Nasal cavity respiratory epithelium epithelial cell of viscerocranial mucosa (primary cell): Measurements from ENCODE around the gene PFKFB4. TPM values are rescaled to one million over a fixed set of nuclear protein-coding genes. Genes with fewer than 3 reads are reported as not detected.

ENCODE experiments used
- total RNA-seq: library from RNA; depleted of rRNA; stranded (reverse); fragments of >200 nt; gene quantifications from 2 replicates; pipeline ENCODE4 v1.2.3, GENCODE V29; 2014

PFKFB4 gene
- 4.4 and 15.7 TPM in 2 replicates for total RNA-seq

DNA sequence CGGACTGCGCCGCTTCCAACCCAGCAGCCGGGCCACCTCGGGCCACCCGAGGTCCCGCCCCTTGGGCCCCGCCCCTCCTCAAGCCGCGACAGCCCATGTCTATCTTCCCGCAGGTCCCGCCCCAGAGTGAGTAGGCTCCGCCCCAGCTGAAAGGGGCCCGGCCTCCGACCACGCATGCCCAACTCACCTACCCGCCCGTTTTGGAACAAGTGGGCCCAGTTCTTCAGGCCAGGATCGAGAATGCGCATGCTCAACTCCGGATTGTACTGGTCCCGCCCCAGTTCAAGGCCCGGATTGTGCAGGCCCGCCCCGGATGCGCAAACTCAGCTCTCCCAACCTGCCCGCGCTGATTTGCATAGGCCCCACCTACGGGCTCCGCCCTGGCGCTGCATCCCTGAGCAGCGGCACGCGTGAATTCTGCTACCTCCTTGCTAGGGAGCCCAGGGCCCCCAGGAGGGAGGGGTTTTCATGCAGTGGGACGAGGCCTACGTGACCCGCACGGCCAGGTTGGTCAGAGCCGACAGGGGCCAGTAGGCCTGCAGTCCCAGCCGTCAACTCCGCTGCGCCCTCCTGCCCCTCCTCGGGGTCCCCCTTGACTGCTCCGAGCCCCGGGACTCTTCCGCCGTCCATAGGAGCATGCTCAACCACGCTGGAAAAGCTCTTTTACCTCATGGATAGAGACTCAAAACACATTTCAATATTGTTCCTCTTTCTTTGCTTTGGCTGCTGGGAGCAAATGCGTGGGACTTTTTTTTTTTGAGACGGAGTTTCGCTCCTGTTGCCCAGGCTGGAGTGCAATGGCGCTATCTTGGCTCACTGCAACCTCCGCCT lies at the start of gene PFKFB4:
Gene PFKFB4 (minus strand): TSS at position 8 of the 831 bp plus-strand sequence. CDS start 26 bp downstream, outside the sequence.

DNA sequence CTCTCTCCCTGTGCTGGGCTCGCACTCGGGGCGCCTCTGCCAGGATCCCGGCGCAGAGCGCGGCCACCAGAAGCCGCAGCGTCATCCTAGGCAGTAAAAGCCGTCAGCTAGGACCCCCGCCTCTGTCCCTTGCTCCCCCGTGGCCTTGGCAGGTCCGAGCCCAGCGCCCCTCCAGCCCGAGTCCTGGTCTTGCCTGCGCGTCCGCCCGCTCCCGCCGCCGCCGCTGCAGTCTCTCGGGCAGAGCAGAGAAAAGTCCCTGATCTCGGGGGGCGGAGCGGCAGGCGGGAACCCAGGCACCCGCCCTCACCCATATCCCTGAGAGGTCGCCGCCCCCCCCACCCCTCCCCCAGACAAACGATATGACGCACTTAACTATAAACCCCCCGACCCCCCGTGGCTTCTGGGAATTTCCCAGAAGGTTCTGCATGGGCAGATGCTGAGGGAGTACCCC lies 38.5 kb upstream of the PFKFB4 start, which contains the start of gene COL7A1:
Gene COL7A1 (minus strand): TSS at position 255 of the 451 bp plus-strand sequence. CDS start 170 bp downstream, at position 85.

DNA sequence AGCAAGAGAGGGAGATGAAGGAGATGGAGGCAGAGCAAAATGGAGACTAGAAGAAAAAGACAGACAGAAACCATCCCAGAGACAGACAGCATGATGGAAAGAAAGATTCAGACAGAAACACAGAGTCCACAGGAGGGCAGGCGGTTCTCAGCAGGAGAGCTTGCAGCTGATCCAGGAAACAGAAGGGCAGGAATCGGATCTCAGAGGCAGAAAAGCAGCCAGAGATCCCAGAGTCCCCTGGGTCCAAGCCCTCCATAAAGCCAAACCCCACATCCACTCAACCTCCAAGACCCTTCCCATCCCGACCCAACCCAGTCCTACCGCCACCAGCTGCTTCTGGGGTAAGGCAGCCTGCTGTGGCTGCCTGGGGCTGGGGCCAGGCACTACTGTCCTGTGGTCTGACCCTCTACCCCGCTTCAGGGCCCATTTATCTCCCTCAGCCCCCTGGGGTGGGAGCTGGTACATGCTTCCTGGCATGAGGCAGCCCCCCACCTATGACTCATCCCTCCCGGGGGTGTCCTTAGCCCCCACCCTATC lies 6.8 kb upstream of the PFKFB4 start, which contains the start of gene UCN2:
Gene UCN2 (minus strand): TSS at position 400 of the 537 bp plus-strand sequence. CDS start 657 bp downstream, outside the sequence.

DNA sequence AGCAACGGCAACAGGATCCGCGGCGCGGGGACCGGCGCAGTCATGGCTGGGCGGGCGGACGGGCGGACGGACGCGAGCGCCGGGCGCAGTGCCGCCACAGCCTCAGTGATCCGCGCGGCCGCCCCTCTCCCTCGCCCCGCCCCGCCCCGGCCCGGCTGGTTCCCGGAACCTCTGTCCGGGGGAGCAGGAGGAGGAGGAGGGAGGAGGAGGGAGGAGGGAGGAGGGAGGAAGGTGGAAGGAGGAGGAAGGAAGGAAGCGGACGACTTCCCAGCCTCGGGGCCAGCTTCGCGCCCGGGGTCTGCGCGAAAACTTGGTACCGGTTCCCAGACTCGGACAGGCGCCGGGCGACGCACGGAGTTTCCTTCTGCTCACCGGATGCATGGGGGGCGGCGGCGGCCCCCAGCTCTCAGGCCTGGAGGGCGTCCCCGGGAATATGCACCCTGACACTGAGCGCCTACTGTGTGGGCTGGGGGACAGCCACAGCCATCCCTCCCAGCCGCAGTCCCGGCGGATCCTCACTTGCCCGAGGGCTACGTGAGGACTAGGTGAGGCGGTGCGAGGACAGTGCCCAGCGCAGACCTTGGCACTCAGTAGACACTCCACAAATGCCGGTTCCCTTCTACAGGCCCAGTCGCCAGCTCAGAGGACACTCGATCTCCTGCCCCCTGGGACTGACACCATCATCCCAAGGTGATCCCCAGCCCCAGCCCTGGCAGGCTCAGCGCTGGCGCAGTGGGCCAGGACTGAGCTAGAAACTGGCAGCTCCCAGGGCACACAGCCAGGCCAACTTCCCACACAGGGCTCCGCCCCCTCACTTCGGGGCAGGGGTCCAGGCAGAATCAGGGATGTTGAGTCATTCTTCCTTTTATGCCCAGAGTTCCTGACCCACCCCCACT lies 52.3 kb downstream of the PFKFB4 start, which contains the start of gene SHISA5:
Gene SHISA5 (minus strand): TSS at position 124 of the 896 bp plus-strand sequence. CDS start 80 bp downstream, at position 44.

Other genes starting within 250 kb of the PFKFB4 start
- not detected in 2 replicates for gene SPINK8, start 223.1 kb downstream of the PFKFB4 start, total RNA-seq
- gene FBXW12, start 184.6 kb downstream of the PFKFB4 start, total RNA-seq, result not detected in 2 replicates
- gene PLXNB1, start 126.7 kb downstream of the PFKFB4 start, total RNA-seq, result 49.9 and 257 TPM in 2 replicates
- gene CCDC51, start 116.7 kb downstream of the PFKFB4 start, total RNA-seq, result 44.0 and 70.4 TPM in 2 replicates
- gene TMA7, start 116.5 kb downstream of the PFKFB4 start, total RNA-seq, result 224 and 359 TPM in 2 replicates
- gene ATRIP, start 110.1 kb downstream of the PFKFB4 start, total RNA-seq, result 5.1 and 5.4 TPM in 2 replicates
- 109 and 119 TPM in 2 replicates for gene SHISA5, start 52.6 kb downstream of the PFKFB4 start, total RNA-seq
- gene UCN2, start 7.0 kb upstream of the PFKFB4 start, total RNA-seq, result 2.4 and 12.2 TPM in 2 replicates
- gene COL7A1, start 38.5 kb upstream of the PFKFB4 start, total RNA-seq, result 121 and 420 TPM in 2 replicates
- 438 and 594 TPM in 2 replicates for gene UQCRC1, start 52.8 kb upstream of the PFKFB4 start, total RNA-seq
- not detected in 2 replicates for gene TMEM89, start 65.0 kb upstream of the PFKFB4 start, total RNA-seq
- 22.2 and 33.1 TPM in 2 replicates for gene SLC26A6, start 78.7 kb upstream of the PFKFB4 start, total RNA-seq
- gene CELSR3, start 106.1 kb upstream of the PFKFB4 start, total RNA-seq, result 1.8 and 2.1 TPM in 2 replicates
- gene NCKIPSD, start 129.1 kb upstream of the PFKFB4 start, total RNA-seq, result 12.3 and 14.3 TPM in 2 replicates
- gene IP6K2, start 160.4 kb upstream of the PFKFB4 start, total RNA-seq, result 40.3 and 76.5 TPM in 2 replicates